GM21381 (cell line): Measurements from ENCODE around the gene SLC36A2.

Source experiments
- ATAC-seq: cut with Tn5 transposase; IDR thresholded peaks from one replicate; pipeline ENCODE4 v1.9.1; 2021; ENCODE audit warnings: mild to moderate bottlenecking, moderate library complexity; ENCODE audit not compliant: unreplicated experiment

The SLC36A2 gene

DNA sequence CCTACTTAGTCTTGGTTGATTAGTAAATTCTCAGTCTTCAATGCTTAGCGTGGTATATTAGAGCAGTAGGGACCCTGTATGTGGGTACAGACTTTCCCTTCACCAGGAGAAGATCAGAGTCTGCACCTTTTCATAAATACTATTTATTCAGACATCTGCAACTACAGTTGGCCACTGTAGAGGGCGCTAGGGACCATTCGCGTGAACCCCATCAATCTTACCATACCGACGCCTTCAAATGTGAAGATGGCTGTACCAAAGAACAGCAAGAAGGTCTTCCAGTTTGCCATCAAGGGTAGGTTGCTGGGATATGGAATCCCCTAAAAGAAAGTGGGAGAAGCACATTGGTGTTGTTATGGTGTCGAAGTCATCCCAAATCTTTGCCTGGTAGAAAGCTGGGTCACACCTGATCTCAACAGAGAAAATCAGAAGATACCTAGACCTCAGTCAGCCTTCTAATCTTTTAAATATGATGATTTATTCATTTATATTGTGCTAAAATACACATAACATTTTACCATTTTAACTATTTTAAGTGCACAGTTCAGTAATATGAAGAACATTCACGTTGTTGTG lies 62.9 kb downstream of the SLC36A2 start:
- ATAC-seq, result no peak

GRCh38 chr5:151283120-151283825 lies 64.1 kb downstream of the SLC36A2 start:
- no peak for ATAC-seq

DNA sequence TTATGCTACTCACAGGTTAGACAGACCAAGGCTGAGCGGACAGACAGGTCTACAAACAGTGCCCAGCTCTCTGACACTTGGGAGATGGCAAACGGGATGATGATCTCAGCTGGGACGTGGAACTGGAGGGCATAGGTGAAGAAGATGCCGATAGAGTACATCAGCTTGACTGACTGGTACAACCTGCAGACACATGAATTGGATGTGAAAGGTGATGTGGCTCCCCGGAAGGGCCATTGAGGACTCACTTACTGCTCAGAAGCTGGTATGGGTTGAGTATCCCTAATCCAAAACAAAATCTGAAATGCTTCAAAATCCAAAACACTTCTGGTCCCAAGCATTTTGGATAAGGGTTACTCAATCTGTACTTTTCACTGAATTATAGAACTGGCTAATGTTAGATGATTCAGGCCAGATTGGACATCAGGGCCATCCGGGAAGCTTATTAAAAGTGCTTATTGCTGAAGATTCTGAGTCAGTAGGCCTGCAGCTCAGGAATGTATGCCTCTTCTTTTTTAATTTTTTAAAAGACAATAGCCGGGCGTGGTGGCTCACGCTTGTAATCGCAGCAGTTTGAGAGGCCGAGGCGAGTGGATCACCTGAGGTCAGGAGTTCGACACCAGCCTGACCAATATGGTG lies 66.2 kb downstream of the SLC36A2 start:
- ATAC-seq, result no peak

- ATAC-seq, result no peak
Measured at GRCh38 chr5:151280443-151280842, 66.9 kb downstream of the SLC36A2 start.

DNA sequence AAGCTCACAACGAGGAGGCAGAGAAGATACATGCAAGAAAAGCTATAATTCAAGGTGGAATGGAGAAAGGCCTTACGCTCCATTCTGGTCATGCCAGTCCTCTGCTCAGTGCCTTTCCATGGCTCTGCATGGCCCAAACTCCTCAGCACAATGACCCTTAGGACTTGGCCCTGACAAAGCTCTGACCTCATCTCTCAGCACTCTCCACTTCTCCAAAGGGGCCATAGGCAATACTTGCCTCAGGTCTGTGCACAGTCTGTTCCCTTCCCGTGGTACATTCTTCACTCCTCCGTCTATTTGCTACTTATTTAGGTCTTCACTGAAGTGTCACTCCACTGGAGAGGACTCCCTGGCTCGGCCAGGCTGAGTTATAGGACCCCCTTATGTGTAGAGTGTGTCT lies 68.5 kb downstream of the SLC36A2 start:
- ATAC-seq, result no peak

DNA sequence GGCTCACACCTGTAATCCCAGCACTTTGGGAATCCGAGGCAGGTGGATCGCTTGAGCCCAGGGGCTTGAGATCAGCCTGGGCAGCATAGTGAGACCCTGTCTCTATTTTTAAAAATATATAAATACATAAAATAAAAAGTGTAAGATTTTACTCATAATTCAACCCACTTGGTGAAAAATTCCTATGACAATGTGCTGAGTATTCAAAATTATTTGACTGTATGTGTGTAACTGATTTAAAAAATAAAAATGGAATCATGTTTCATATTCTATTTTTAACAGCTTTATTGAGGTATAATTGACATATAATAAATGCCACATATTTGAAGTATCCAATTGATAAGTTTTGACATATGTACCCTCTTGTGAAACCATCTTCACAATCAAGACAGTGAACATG lies 71.6 kb downstream of the SLC36A2 start:
- no peak for ATAC-seq

DNA sequence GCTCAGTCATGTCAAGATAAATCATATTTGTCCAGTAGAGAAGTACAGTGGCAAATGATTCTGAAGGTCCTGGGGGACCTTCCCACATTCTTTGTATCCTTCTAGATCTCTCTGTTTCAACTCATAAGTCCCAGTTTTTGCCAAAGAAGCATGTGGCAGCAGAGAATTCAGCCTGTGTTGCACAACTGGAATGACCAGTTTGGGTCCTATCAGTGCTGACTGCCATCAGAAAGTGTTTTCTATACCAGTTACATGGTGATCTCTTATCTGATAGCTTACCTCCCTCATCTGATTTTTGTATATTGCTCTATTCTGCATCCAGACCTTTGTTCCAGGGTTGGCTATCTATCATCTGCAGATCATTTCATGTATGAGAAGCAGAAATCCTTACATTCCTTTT lies 72.7 kb downstream of the SLC36A2 start:
- ATAC-seq, result no peak

DNA sequence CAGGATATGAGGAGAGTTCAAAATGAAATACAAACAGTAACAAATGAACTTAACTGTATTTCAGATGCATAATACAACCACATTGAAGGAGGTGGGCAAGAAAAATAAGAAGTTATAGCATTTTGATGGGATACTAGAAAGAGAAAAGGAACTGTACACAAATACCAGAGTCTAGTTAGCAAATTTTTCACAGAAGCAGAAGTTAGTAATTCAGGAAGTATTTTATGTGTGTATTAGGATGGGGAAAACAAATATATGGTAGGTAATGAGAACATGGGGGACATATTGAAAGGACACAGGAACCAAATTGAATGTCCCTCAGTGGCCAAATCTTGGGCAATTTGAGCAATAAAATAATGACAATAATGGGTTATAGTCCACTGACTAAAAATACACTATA lies 76.0 kb downstream of the SLC36A2 start:
- ATAC-seq, result no peak

DNA sequence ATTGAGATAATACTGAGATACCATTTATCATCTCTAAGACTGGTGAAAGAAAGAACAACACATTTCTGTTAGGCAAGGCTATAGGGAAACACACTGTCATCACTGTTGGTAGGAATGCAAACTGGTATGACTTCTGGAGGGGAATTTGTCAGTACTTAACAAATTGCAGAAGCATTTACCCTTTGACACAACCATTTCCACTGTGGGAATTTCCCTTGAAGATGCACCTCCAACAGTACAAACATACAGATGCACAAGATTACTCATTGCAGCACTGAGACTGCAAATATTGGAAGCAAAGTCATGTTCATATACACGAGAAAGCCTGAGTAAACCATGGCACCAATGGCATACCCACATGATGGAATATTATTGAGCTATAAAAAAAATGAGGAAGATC lies 76.8 kb downstream of the SLC36A2 start:
- ATAC-seq, result peak; percentile 79

DNA sequence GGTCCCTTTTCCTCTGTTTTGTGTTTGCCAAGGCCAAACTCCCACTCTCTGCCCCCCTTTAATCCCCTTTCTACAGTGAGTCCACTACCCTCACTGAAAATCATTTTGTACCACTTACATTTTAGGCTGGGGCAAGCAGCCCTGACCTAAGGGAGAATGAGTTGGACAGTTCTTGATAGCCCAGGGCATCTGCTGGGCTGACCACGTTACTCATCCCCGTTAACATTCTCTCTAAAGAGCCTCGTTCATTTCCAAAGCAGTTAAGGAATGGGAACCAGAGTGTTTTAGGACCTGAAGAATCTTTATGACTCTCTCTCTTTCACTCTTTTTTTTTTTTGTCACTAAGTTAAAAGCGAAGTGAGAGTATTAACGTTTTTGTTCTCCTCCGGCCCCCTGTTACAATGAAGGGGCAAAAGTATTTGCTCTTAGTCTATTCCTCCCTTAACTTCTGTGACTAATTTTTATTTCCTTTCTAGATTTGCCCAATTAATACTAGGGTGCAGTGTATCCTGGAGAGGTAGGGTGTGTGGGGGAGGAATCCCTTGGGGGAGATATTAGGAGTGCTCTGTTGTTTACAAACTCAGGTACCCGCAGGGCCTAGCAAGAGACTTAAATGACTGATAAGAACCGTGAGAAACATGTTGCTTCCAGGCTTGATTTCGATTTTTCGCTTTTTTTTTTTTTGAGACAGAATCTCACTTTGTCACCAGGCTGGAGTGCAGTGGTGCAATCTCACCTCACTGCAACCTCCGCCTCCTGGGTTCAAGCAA lies 79.7 kb downstream of the SLC36A2 start:
- no peak for ATAC-seq
